Right lobe of liver (tissue), 4 donors: Measurements from ENCODE around the gene CERS6.

Experiments
- CTCF ChIP-seq, 4 donors: fragments of 200-600 bp in 3 of 4; fragments of 450-650 bp in 1 of 4; IDR thresholded peaks; one replicate each; pipeline versions ENCODE4 v1.5.1 to v1.8.0; 2016 to 2022; ENCODE audit warnings: antibody characterized with exemption in 4 of 4, mild to moderate bottlenecking in 2 of 4
- POLR2A ChIP-seq: fragments of 450-650 bp; IDR thresholded peaks from one replicate; pipeline ENCODE4 v1.6.1; 2017; ENCODE audit warnings: antibody characterized with exemption, mild to moderate bottlenecking
- donor health status: DM: no; HTN: no; CAD: no.
- donor health status: DM: no; HTN: no; CAD: no.
- donor health status: DM: no; HTN: yes; CAD: no.

- TF ChIP-seq CTCF (IDR thresholded peaks at IDR 0.05): no peak
- TF ChIP-seq POLR2A: no peak
Measured at GRCh38 chr2:168742258-168742932, 286.3 kb downstream of the CERS6 start.
